ENCODE data around the gene BAD. TPM values are rescaled to one million over a fixed set of nuclear protein-coding genes. Genes with fewer than 3 reads are reported as not detected.
"Not testable (repeated sequence)": the region's sequence is repeated elsewhere in the genome, so short reads cannot be mapped to it uniquely, and the experiment has no call there.

The BAD gene
- polyA plus RNA-seq, 1 experiment = 36.1 TPM

- peak within 1 kb of the TSS; percentile 98 for H3K4me3 ChIP-seq (ENCODE audit: low read depth, low read length)
- POLR2A ChIA-PET = interaction anchor here (1.1 to 1.6 kb wide), 3 partner anchors 15 to 24 kb away, joined by 3 to 4 read pairs (median 3); no protein-coding TSS in a partner anchor
Measured at GRCh38 chr11:64246871-64247728, 37.4 kb downstream of the BAD start, which contains the start of gene PPP1R14B. Gene PPP1R14B, minus strand, starts transcription at chr11:64246943. Its CDS starts 270 bp downstream, at chr11:64246673.

GRCh38 chr11:64246621-64246870 is 37.9 kb downstream of the BAD start:
- not testable (repeated sequence) for DNase-seq (ENCODE audit: low read depth, low spot score); H3K27ac ChIP-seq (ENCODE audit: low read depth, low read length); H3K9me3 ChIP-seq (ENCODE audit: control insufficient read depth, insufficient read depth, low read length); H3K27me3 ChIP-seq (ENCODE audit: control insufficient read depth, insufficient read depth, low read length)
- POLR2A ChIA-PET = interaction anchor here (1.1 to 1.9 kb wide), 4 partner anchors 15 to 25 kb away, joined by 3 to 6 read pairs (median 4); partner anchors contain the start of genes NUDT22 and TRPT1
- CTCF ChIA-PET = interaction anchor here (1.3 to 3.3 kb wide), 2 partner anchors 42 to 54 kb away, joined by 8 to 22 read pairs; partner anchors contain the start of gene CATSPERZ
- peak overlapping the region; percentile 98; the same call in 1 of the 2 replicates for H3K4me3 ChIP-seq (ENCODE audit: low read depth, low read length)

More at GRCh38 chr11:64246871-64247728, 37.4 kb downstream of the BAD start, which contains the start of gene PPP1R14B:
- DNase-seq (ENCODE audit: low read depth, low spot score) = peak; percentile 49
- CTCF ChIA-PET = interaction anchor here (0.6 to 1.3 kb wide), 2 partner anchors 38 to 54 kb away, joined by 3 to 8 read pairs; partner anchors contain the start of gene CATSPERZ
- H3K9me3 ChIP-seq (ENCODE audit: control insufficient read depth, insufficient read depth, low read length) = no peaks in the 10 kb centered on the region
- H3K27me3 ChIP-seq (ENCODE audit: control insufficient read depth, insufficient read depth, low read length) = no peaks in the 10 kb centered on the region
- peak within 1 kb of the TSS; percentile 83 for H3K27ac ChIP-seq (ENCODE audit: low read depth, low read length)
- 0 out of 2 replicates have a peak, but pooled peaks have one; percentile 7 for TF ChIP-seq CTCF (IDR thresholded peaks at IDR 0.05; ENCODE audit: low read depth, low read length)

GRCh38 chr11:64245797-64246620 is 38.5 kb downstream of the BAD start:
- no peaks in the 10 kb centered on the region for H3K27me3 ChIP-seq (ENCODE audit: control insufficient read depth, insufficient read depth, low read length)
- ChIA-PET CTCF (interaction anchor here (1.2 to 3.3 kb wide), 3 partner anchors 41 to 58 kb away, joined by 7 to 22 read pairs (median 8); partner anchors contain the start of gene CATSPERZ), POLR2A (interaction anchor here (0.5 to 1.9 kb wide), 9 partner anchors 10 to 1364 kb away, joined by 3 to 9 read pairs (median 4); partner anchors contain the start of genes ESRRA, FERMT3, NUDT22 and TRPT1)
- DNase-seq (ENCODE audit: low read depth, low spot score) = peak; percentile 50
- no peak for TF ChIP-seq CTCF (IDR thresholded peaks at IDR 0.05; ENCODE audit: low read depth, low read length)
- peak overlapping the region; percentile 77 for H3K27ac ChIP-seq (ENCODE audit: low read depth, low read length)
- H3K9me3 ChIP-seq (ENCODE audit: control insufficient read depth, insufficient read depth, low read length) = peaks cover 4% of the 10 kb centered on the region; the same call in 1 of the 2 replicates
- peak overlapping the region; percentile 98 for H3K4me3 ChIP-seq (ENCODE audit: low read depth, low read length)

- H3K27ac ChIP-seq (ENCODE audit: low read depth, low read length) = peak overlapping the region; percentile 77
- peaks cover 4% of the 10 kb centered on the region; the same call in 1 of the 2 replicates for H3K9me3 ChIP-seq (ENCODE audit: control insufficient read depth, insufficient read depth, low read length)
- no peak for TF ChIP-seq CTCF (IDR thresholded peaks at IDR 0.05; ENCODE audit: low read depth, low read length)
- ChIA-PET POLR2A (interaction anchor here (0.5 to 1.9 kb wide), 7 partner anchors 11 to 1364 kb away, joined by 3 to 9 read pairs (median 4); partner anchors contain the start of genes ESRRA, FERMT3, NUDT22 and TRPT1), CTCF (interaction anchor here (0.6 to 3.3 kb wide), 4 partner anchors 41 to 59 kb away, joined by 5 to 22 read pairs (median 7); no protein-coding TSS in a partner anchor)
- DNase-seq (ENCODE audit: low read depth, low spot score) = no peak
- no peaks in the 10 kb centered on the region for H3K27me3 ChIP-seq (ENCODE audit: control insufficient read depth, insufficient read depth, low read length)
- peak overlapping the region; percentile 98 for H3K4me3 ChIP-seq (ENCODE audit: low read depth, low read length)
Measured at GRCh38 chr11:64245401-64245796, 39.1 kb downstream of the BAD start.

DNA sequence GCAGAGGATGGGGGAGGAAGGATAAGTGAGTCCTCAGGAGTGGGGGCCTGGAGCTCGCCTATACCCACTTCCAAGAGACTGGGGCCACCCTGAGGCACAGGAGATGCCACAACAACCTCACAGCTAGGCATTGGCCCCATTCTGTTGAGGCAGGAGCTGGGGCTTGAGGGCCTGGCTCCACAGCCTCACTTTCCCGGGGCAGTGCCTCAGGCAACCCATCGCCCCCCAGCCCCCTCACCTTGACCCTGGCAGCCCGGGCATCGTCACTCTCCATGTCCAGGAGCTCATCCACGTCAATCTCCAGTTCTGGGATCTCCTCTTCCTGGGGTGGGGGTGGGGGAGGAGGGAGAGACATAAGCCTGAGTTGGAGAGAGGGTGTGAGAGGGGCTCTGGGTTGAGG is 39.5 kb downstream of the BAD start:
- Histone ChIP-seq H3K27ac (ENCODE audit: low read depth, low read length) (peak overlapping the region; percentile 77), H3K9me3 (ENCODE audit: control insufficient read depth, insufficient read depth, low read length) (peaks cover 4% of the 10 kb centered on the region; the same call in 1 of the 2 replicates), H3K4me3 (ENCODE audit: low read depth, low read length) (peak overlapping the region; percentile 98), H3K27me3 (ENCODE audit: control insufficient read depth, insufficient read depth, low read length) (no peaks in the 10 kb centered on the region)
- no peak for TF ChIP-seq CTCF (IDR thresholded peaks at IDR 0.05; ENCODE audit: low read depth, low read length)
- DNase-seq (ENCODE audit: low read depth, low spot score) = no peak
- POLR2A ChIA-PET = interaction anchor here (0.8 to 1.9 kb wide), 4 partner anchors 11 to 60 kb away, joined by 3 to 9 read pairs (median 6); partner anchors contain the start of genes ESRRA, FERMT3, NUDT22 and TRPT1
- CTCF ChIA-PET = interaction anchor here (0.6 to 3.3 kb wide), 4 partner anchors 40 to 59 kb away, joined by 5 to 22 read pairs (median 7); no protein-coding TSS in a partner anchor

Data from AG04450 (cell line).